ENCODE results near the gene KLRG1. TPM values are rescaled to one million over a fixed set of nuclear protein-coding genes. Genes with fewer than 3 reads are reported as not detected.

KLRG1 gene
- total RNA-seq, 2 experiments from 2014 or later, result 4.9 to 12.5 TPM

DNA sequence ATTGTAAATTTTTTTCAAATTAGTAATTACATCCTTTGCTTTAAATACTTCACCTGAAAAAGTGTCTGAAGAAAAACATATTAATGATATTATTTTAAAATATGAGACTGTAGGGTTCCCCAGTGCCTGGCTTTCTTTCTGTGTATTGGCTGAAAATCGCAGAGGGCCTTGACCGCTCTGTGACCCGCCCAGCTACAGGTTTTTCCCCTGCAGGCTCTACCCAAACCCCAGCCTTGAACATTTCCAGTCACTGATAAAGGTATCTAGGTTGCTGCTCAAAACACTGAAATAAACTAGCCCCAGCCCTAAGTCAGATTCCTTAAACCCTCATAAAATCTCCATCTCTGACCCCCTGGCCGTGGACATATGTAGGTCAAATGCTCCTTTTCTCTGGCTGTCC lies 11.9 kb downstream of the KLRG1 start:
- H3K4me2 ChIP-seq (ENCODE audit: low read length), result no peak overlapping the region
- H3K4me3 ChIP-seq (ENCODE audit: low read depth, low read length, poor library complexity, severe bottlenecking), result no peak overlapping the region
- no peak overlapping the region for H2AFZ ChIP-seq (ENCODE audit: low read length)
- ChIA-PET CTCF (ENCODE audit: unreplicated experiment) (no interaction called here), POLR2A (no interaction called here)
- TF ChIP-seq, protein P1, sequence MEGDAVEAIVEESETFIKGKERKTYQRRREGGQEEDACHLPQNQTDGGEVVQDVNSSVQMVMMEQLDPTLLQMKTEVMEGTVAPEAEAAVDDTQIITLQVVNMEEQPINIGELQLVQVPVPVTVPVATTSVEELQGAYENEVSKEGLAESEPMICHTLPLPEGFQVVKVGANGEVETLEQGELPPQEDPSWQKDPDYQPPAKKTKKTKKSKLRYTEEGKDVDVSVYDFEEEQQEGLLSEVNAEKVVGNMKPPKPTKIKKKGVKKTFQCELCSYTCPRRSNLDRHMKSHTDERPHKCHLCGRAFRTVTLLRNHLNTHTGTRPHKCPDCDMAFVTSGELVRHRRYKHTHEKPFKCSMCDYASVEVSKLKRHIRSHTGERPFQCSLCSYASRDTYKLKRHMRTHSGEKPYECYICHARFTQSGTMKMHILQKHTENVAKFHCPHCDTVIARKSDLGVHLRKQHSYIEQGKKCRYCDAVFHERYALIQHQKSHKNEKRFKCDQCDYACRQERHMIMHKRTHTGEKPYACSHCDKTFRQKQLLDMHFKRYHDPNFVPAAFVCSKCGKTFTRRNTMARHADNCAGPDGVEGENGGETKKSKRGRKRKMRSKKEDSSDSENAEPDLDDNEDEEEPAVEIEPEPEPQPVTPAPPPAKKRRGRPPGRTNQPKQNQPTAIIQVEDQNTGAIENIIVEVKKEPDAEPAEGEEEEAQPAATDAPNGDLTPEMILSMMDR (conservative IDR thresholded peaks at IDR 0.05; ENCODE audit: low read length), result no peak
- TF ChIP-seq EZH2phosphoT487 (IDR thresholded peaks at IDR 0.05; ENCODE audit: borderline replicate concordance, low read depth, low read length), result no peak
- H3K9me3 ChIP-seq (ENCODE audit: low read length), result no peaks in the 10 kb centered on the region
- H3K4me1 ChIP-seq (ENCODE audit: insufficient read depth, low read length, poor library complexity, severe bottlenecking), result no peaks in the 10 kb centered on the region
- intact Hi-C loops (cut with micrococcal nuclease; ENCODE audit: unreplicated experiment), result no loop called here
- H3K36me3 ChIP-seq (ENCODE audit: insufficient read depth, low read length), result no peaks in the 10 kb centered on the region
- BruUV-seq (replicated peaks), result no TSS peak
- no peak for DNase-seq (ENCODE audit: low spot score)
- H4K20me1 ChIP-seq (ENCODE audit: insufficient read depth, low read length), result no peaks in the 10 kb centered on the region
- no peaks in the 10 kb centered on the region for H3K79me2 ChIP-seq (ENCODE audit: insufficient read depth, low read depth, low read length)
- no peak overlapping the region for H3K27ac ChIP-seq (ENCODE audit: low read depth, low read length, poor library complexity, severe bottlenecking)
- no peaks in the 10 kb centered on the region for H3K9me2 ChIP-seq (ENCODE audit: insufficient read depth, low read length)

DNA sequence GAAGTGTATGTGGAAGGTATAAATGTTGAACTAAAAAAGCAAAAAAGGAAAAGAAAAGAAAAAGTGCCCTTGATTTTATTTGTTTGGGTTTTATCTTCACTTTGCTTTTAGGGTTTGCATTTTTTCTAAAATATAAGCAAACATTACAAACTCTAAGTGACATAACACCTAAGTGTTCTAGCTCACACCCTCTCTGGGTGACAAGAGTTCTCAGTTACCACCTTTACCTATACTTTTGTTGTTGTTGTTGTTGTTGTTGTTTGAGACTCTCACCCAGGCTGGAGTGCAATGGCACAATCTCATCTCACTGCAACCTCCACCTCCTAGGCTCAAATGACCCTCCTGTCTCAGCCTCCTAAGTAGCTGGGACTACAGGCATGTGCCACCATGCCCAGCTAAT lies 13.0 kb downstream of the KLRG1 start:
- no peak for DNase-seq (ENCODE audit: low spot score)
- ChIA-PET POLR2A (no interaction called here), CTCF (ENCODE audit: unreplicated experiment) (no interaction called here)
- Histone ChIP-seq H3K9me3 (ENCODE audit: low read length) (no peaks in the 10 kb centered on the region), H3K4me2 (ENCODE audit: low read length) (no peak overlapping the region), H3K36me3 (ENCODE audit: insufficient read depth, low read length) (no peaks in the 10 kb centered on the region), H3K79me2 (ENCODE audit: insufficient read depth, low read depth, low read length) (no peaks in the 10 kb centered on the region), H3K27ac (ENCODE audit: low read depth, low read length, poor library complexity, severe bottlenecking) (no peak overlapping the region), H2AFZ (ENCODE audit: low read length) (no peak overlapping the region), H3K4me1 (ENCODE audit: insufficient read depth, low read length, poor library complexity, severe bottlenecking) (no peaks in the 10 kb centered on the region), H3K9me2 (ENCODE audit: insufficient read depth, low read length) (no peaks in the 10 kb centered on the region), H4K20me1 (ENCODE audit: insufficient read depth, low read length) (no peaks in the 10 kb centered on the region), H3K4me3 (ENCODE audit: low read depth, low read length, poor library complexity, severe bottlenecking) (no peak overlapping the region)
- intact Hi-C loops (cut with micrococcal nuclease; ENCODE audit: unreplicated experiment), result no loop called here
- no peak for TF ChIP-seq EZH2phosphoT487 (IDR thresholded peaks at IDR 0.05; ENCODE audit: borderline replicate concordance, low read depth, low read length)
- TF ChIP-seq, protein P1 (conservative IDR thresholded peaks at IDR 0.05; ENCODE audit: low read length), result no peak
- no TSS peak for BruUV-seq (replicated peaks)

DNA sequence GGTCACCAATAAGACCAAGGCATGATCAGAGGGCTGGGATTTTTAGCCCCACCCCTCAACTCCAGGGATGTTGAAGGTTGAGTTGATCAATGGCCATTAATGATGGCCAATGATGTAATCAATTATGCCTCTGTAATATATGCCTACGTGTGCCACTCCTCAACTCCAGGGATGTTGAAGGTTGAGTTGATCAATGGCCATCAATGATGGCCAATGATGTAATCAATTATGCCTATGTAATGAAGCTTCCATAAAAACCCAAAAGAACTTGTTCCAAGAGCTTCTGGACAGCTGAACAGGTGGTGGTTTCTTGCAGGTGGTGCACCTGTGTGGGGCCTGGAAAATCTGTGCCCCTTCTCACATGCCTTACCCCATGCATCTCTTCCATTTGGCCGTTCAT lies 33.2 kb downstream of the KLRG1 start:
- no peak overlapping the region for H3K4me2 ChIP-seq (ENCODE audit: low read length)
- ChIA-PET CTCF (ENCODE audit: unreplicated experiment) (no interaction called here), POLR2A (interaction anchor here (2.0 kb wide), 1 partner anchor 10 kb away, joined by 4 read pairs; no protein-coding TSS in a partner anchor)
- H4K20me1 ChIP-seq (ENCODE audit: insufficient read depth, low read length), result no peaks in the 10 kb centered on the region
- no peaks in the 10 kb centered on the region for H3K9me2 ChIP-seq (ENCODE audit: insufficient read depth, low read length)
- no peaks in the 10 kb centered on the region for H3K79me2 ChIP-seq (ENCODE audit: insufficient read depth, low read depth, low read length)
- no peak overlapping the region for H2AFZ ChIP-seq (ENCODE audit: low read length)
- no peaks in the 10 kb centered on the region for H3K4me1 ChIP-seq (ENCODE audit: insufficient read depth, low read length, poor library complexity, severe bottlenecking)
- H3K36me3 ChIP-seq (ENCODE audit: insufficient read depth, low read length), result no peaks in the 10 kb centered on the region
- no peak overlapping the region for H3K4me3 ChIP-seq (ENCODE audit: low read depth, low read length, poor library complexity, severe bottlenecking)
- DNase-seq (ENCODE audit: low spot score), result no peak
- intact Hi-C loops (cut with micrococcal nuclease; ENCODE audit: unreplicated experiment), result loop anchor here (5.0 kb wide), 1 partner anchor 55 kb away; no protein-coding TSS in a partner anchor
- BruUV-seq (replicated peaks), result no TSS peak
- H3K27ac ChIP-seq (ENCODE audit: low read depth, low read length, poor library complexity, severe bottlenecking), result no peak overlapping the region
- 0 out of 2 replicates have a peak, but pooled peaks cover 4% of the 10 kb centered on the region for H3K9me3 ChIP-seq (ENCODE audit: low read length)
- no peak for TF ChIP-seq EZH2phosphoT487 (IDR thresholded peaks at IDR 0.05; ENCODE audit: borderline replicate concordance, low read depth, low read length)
- TF ChIP-seq, protein P1 (conservative IDR thresholded peaks at IDR 0.05; ENCODE audit: low read length), result no peak

Measured in OCI-LY7 (cell line).